Measurements from ENCODE around the gene ZNF143. TPM values are rescaled to one million over a fixed set of nuclear protein-coding genes. Genes with fewer than 3 reads are reported as not detected.
A peak's percentile ranks its signal among the peaks of the same experiment; 100 is the strongest.

Gene ZNF143
- total and polyA plus RNA-seq, 2 of the 13 experiments (the other 11 are each of a cell fraction or from before 2014, with no cell fraction given), result 22.4 to 35.6 TPM

GRCh38 chr11:9460322-9461062 is at the start of gene ZNF143 (continued):
- no peak for TF ChIP-seq KIAA2018 (CRISPR knock-in tag; IDR thresholded peaks at IDR 0.05; ENCODE audit: borderline replicate concordance)
- no peak for TF ChIP-seq ZBTB37 (CRISPR knock-in tag; IDR thresholded peaks at IDR 0.05)
- peak; percentile 25; the same call in 1 of the 2 replicates for TF ChIP-seq TFAP4 (IDR thresholded peaks at IDR 0.05; ENCODE audit: borderline replicate concordance, low read depth)
